ENCODE results near the gene KLHL40. TPM values are rescaled to one million over a fixed set of nuclear protein-coding genes. Genes with fewer than 3 reads are reported as not detected.

Gene KLHL40
- total and polyA plus RNA-seq, 10 of the 15 experiments (the other 5 are each of a cell fraction or from before 2014, with no cell fraction given), result not detected

- ChIA-PET CTCF (interaction anchor here (2.0 kb wide), 1 partner anchor 21 kb away, joined by 9 read pairs; no protein-coding TSS in a partner anchor), POLR2A (interaction anchor here (0.7 kb wide), 1 partner anchor 1083 kb away, joined by 5 read pairs; no protein-coding TSS in a partner anchor), SMC1A (ENCODE audit: uncharacterized antibody, unreplicated experiment) (no interaction called here), RAD21 (ENCODE audit: unreplicated experiment) (no interaction called here)
- H3K9me3 ChIP-seq (replicated peaks; ENCODE audit: control insufficient read depth, insufficient read depth, low read length), result no peaks in the 10 kb centered on the region
- intact Hi-C loops (cut with micrococcal nuclease; ENCODE audit: unreplicated experiment), result no loop called here
- H4K20me1 ChIP-seq (ENCODE audit: control insufficient read depth, insufficient read depth), result no peaks in the 10 kb centered on the region
- DNase-seq (ENCODE audit: low read depth, low spot score), result no peak
- no peak overlapping the region for H3K27ac ChIP-seq (ENCODE audit: control insufficient read depth, insufficient read depth)
- in situ Hi-C loops (cut with MboI), result no loop called here
- no peak for ATAC-seq
- no peak overlapping the region for H3K4me3 ChIP-seq
- H3K27me3 ChIP-seq (replicated peaks in 1 of 2; ENCODE audit: control insufficient read depth in 2 of 2, insufficient read depth in 2 of 2, low read length in 1 of 2), result no peaks in the 10 kb centered on the region
- no peaks in the 10 kb centered on the region for H3K36me3 ChIP-seq (ENCODE audit: control insufficient read depth in 2 of 2, insufficient read depth in 2 of 2, low read length in 1 of 2)
- no TSS peak for BruUV-seq (replicated peaks)
- H2AFZ ChIP-seq (ENCODE audit: control insufficient read depth, low read depth, low read length), result no peak overlapping the region
- H3K9ac ChIP-seq (ENCODE audit: control insufficient read depth, insufficient read depth, low read length), result no peak overlapping the region
- no peak for FAIRE-seq
- H3K4me2 ChIP-seq (ENCODE audit: control insufficient read depth, insufficient read depth), result no peak overlapping the region
- no peaks in the 10 kb centered on the region for H3K79me2 ChIP-seq (ENCODE audit: control insufficient read depth, insufficient read depth, low read length)
- no peak for TF ChIP-seq CHD4 (IDR thresholded peaks at IDR 0.05)
- TF ChIP-seq JUNB (IDR thresholded peaks at IDR 0.05), result no peak
- TF ChIP-seq CHD1 (IDR thresholded peaks at IDR 0.05; ENCODE audit: low read depth, low read length), result no peak
- TF ChIP-seq SMAD5 (IDR thresholded peaks at IDR 0.05; ENCODE audit: low read depth), result no peak
- TF ChIP-seq BCL11A (IDR thresholded peaks at IDR 0.05; ENCODE audit: low read depth, low read length), result no peak
- TF ChIP-seq EGR1 (IDR thresholded peaks at IDR 0.05; ENCODE audit: borderline replicate concordance in 1 of 2, low read depth in 2 of 2, low read length in 2 of 2), result no peak
- no peak for TF ChIP-seq SP1 (IDR thresholded peaks at IDR 0.05; ENCODE audit: low read depth, low read length)
- TF ChIP-seq GATAD2B (conservative IDR thresholded peaks at IDR 0.05; ENCODE audit: low read depth), result no peak
- no peak for TF ChIP-seq NR2C1 (IDR thresholded peaks at IDR 0.05)
- TF ChIP-seq RAD51 (IDR thresholded peaks at IDR 0.05), result no peak
- TF ChIP-seq TARDBP (IDR thresholded peaks at IDR 0.05; ENCODE audit: borderline replicate concordance), result no peak
- TF ChIP-seq RFX5 (IDR thresholded peaks at IDR 0.05; ENCODE audit: low read depth, low read length), result no peak
- TF ChIP-seq ETV6 (conservative IDR thresholded peaks at IDR 0.05 in 1 of 2, IDR thresholded peaks at IDR 0.05 in 1 of 2; ENCODE audit: borderline replicate concordance in 1 of 2, low read depth in 1 of 2), result no peak
- 5% methylated on average over 2 of the region's 2 CpGs for WGBS (ENCODE audit: insufficient coverage, insufficient replicate concordance, low lambda C conversion rate, missing lambda C conversion rate)
- no peaks in the 10 kb centered on the region for H3K4me1 ChIP-seq (ENCODE audit: control insufficient read depth, insufficient read depth, low read length)
Observed at GRCh38 chr3:42723219-42723618, 37.9 kb downstream of the KLHL40 start.
